GM04503 (cell line): Measurements from ENCODE around the gene TMEM45B.
A peak's percentile ranks its signal among the peaks of the same experiment; 100 is the strongest.
"Not testable (repeated sequence)": the region's sequence is repeated elsewhere in the genome, so short reads cannot be mapped to it uniquely, and the experiment has no call there.

Experiments used
- DNase-seq: peaks from one replicate; pipeline ENCODE4 v3.0.0-alpha.2; 2012; ENCODE audit warnings: low read depth

TMEM45B gene

DNA sequence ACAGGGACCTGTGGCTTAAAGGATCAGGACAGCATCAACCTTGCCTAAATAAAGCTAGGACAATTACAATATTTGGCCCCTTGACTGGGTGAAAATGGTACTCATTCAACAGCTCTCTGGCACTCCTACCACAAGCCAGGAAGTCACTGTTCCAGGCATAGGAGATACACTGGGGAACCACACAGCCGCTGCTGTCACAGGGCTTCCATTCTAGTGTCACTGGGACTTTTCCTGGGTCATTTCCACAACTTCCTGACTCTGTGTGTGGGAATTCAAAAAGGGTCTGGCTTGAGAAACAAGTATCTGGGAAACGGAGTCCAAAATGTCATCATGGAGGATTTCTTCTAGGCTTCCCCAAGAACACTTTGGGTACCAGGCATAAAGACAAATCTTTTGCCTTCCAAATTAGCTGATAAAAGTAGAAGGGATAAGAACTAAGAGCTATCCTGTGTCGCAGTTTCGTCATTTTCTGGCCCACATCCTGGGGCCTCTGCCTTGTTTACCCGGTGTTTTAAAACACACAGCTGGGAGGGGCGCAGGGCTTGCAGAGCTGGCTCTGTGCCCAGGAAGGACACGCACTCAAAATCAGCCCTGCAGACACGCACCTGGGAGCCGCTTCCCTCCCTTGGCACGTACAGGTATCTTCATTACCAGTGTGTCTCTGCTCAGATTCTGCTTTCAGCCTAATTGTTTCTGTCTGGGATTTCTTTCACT, 38.0 kb downstream of the TMEM45B start:
- no peak for DNase-seq

DNA sequence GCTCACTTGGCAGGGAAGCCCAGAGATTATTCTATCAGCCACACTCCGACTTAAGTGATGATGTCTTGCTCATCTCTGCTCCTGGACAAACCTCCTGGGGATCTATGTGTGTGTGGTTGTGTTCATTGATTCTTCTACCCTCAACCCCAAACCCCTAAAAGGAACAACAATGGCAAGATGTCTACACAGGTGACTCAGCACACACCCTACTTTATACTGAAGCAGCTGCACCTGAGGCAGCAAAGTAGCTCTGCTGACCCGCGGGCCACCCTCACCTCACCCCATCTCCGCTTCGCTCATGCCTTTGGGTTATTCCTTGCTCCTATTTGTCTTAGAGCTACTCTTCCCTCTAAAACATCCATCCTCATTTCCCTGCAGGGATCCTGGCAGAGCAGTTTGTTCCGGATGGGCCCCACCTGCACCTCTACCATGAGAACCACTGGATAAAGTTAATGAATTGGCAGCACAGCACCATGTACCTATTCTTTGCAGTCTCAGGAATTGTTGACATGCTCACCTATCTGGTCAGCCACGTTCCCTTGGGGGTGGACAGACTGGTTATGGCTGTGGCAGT, 38.7 kb downstream of the TMEM45B start:
- no peak for DNase-seq

- DNase-seq: no peak
Measured at GRCh38 chr11:129855086-129855485, 39.4 kb downstream of the TMEM45B start.

DNA sequence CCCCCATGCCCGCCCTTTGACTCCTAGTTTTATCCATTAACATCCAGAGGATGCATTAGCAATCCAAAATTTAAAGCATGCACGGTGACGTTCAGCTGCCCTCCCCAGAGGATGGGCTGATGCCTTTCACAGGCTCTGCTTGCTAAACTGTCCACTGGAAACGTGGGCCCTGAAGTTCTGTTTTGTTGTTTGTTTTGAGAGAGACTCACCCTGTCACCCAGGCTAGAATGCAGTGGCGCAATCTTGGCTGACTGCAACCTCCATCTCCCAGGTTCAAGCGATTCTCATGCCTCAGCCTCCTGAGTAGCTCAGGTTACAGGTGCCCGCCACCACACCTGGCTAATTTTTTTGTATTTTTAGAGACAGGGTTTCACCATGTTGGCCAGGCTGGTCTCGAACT, 40.4 kb downstream of the TMEM45B start:
- DNase-seq: no peak

DNA sequence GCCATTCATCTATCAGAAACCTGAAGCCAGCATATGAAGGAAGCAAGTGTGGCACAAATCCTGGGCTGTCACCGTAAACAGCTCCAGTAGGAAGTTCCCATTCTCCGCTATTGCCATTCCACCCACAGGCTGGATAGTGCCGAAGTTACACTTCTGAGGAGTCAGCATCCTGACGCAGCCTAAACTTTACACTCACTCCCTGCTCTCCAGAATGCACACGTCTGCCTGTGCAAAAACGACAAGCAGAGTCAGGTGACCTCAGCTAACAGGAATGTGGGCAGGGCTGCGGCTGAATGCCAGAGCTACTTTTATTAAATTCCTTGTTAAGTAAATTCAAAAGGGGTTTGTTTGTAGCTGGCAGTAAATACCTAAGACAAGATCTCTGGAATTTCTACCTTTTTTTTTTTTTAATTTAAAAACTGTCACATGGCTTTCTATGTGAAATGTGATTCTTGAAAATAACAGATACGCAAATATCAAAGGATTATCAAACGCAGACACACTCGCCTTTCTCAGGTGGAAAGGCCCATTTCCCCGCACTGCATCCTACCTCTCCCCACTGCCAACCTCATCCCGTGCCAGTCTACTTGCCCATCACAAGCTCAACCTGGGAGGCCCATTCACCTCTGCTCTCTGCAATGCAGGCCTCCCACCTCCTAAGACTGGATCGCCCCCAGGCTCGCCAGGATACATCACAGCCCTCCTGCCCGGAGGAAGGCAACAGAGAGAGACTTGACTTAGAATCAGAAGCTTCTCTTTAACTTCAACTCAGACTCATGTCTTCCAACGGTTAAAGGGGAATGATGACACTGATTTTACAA, 46.3 kb downstream of the TMEM45B start:
- peak; percentile 65 for DNase-seq

GRCh38 chr11:129864811-129865210, 49.2 kb downstream of the TMEM45B start:
- DNase-seq: no peak

DNA sequence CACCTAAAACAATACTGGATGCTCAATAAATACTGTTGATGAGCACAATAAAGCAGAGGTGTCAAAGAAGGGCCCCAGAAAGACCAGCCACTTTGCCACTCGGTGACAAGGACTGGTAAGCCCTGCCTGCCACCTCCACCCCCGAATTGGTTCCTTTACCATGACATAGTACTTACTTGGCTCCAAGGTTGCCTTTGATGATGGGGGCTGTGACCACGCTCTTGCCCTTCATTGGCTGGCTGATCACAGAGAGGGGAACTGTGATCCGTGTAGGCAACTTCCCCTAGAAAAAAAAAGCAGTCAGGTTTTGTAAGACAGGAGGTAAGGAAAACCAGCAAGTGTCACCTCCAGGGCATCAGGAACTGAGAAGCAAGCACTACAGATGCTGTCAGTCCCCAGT, 50.1 kb downstream of the TMEM45B start:
- DNase-seq: no peak

DNA sequence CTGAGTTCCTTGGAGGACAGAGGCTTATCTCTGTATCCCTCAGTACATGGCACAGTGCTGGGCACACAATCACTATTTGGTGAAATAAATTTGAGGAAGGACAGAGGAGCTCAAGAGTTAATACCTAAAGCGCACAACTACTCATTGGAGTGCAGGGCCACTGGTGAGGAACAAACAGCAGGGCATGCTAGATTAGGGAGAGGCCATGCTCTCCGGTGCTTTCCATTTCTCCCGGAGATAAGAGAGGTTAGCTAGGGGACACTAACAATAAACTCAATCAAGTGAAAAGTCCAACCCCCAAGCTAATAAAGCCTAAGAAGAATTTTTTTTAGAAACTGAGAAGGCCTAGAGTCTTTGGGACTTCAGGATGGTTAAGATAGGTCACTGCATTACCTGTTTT, 50.7 kb downstream of the TMEM45B start:
- DNase-seq: no peak

DNA sequence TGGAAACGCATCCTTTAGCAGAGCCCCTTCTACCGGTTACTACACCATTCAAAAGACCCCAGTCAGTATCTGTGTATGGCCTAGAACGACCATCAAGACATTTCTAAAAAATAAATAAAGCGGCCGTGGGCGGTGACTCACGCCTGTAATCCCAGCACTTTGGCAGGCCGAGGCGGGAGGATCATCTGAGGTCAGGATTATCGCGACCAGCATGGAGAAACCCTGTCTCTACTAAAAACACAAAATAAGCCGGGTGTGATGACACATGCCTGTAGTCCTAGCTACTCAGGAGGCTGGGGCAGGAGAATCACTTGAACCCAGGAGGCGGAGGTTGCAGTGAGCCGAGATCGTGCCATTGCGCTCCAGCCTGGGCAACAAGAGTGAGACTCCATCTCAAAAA, 53.0 kb downstream of the TMEM45B start:
- DNase-seq: not testable (repeated sequence)

DNA sequence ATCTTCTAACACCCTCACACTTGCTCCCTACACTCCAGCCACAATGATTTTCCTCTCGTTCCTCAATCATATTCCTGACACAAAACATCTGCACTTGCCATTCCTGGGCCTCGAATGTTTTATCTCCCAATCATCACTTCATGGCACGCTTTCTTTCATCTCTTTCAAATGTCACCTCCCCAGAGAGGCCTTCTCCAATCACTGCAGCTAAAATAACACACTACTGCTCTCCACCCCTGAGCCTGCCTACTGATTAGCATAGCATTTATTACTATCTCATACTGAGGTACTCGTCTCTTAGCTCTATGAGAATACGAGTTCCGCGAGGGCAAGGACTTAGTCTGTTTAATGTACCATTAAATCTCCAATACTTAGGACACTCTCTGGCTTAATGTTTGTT, 56.3 kb downstream of the TMEM45B start:
- no peak for DNase-seq

- no peak for DNase-seq
Measured at GRCh38 chr11:129880311-129880710, 64.7 kb downstream of the TMEM45B start.

GRCh38 chr11:129881570-129882170, 66.0 kb downstream of the TMEM45B start:
- DNase-seq: no peak

GRCh38 chr11:129884581-129884980, 68.9 kb downstream of the TMEM45B start:
- no peak for DNase-seq

DNA sequence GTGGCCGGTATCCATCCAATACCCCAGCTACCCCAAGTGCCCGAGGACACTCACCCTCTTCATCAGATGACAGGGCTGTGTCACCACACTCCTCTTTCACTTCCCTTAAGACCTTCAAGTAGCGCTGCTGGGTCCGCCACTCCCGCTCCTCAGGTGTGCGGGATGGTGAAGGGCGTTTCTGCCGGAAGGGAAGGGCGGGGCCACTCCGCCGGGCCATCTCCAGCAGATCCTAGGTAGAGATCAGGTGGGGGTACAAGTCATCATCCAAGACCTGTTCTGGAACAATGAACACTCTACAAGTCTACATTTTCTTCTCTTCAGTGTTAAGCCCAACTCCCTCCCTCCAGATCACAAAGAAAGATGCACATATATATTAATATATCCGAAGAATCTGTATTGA, 69.7 kb downstream of the TMEM45B start:
- DNase-seq: no peak

DNA sequence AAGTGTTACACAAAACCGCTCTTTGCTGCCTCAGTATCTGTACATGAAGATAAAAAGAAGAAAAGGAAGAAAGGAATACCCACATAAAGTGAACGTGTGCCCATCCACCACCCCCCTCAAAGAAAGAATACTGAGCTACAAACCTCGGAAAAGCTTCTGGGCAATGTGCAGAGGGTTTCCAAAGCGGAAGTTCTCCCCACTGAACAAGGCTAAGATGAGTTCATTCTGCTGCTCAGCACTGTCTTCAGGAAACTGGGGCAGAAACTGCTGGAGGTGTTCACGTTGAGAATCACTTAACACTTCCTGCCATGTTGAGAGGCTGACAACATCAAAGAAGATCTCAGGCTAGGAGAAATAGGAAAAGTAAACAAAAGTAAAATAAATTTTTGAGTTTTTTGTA, 72.8 kb downstream of the TMEM45B start:
- DNase-seq: no peak

GRCh38 chr11:129894278-129895125, 78.9 kb downstream of the TMEM45B start:
- no peak for DNase-seq

DNA sequence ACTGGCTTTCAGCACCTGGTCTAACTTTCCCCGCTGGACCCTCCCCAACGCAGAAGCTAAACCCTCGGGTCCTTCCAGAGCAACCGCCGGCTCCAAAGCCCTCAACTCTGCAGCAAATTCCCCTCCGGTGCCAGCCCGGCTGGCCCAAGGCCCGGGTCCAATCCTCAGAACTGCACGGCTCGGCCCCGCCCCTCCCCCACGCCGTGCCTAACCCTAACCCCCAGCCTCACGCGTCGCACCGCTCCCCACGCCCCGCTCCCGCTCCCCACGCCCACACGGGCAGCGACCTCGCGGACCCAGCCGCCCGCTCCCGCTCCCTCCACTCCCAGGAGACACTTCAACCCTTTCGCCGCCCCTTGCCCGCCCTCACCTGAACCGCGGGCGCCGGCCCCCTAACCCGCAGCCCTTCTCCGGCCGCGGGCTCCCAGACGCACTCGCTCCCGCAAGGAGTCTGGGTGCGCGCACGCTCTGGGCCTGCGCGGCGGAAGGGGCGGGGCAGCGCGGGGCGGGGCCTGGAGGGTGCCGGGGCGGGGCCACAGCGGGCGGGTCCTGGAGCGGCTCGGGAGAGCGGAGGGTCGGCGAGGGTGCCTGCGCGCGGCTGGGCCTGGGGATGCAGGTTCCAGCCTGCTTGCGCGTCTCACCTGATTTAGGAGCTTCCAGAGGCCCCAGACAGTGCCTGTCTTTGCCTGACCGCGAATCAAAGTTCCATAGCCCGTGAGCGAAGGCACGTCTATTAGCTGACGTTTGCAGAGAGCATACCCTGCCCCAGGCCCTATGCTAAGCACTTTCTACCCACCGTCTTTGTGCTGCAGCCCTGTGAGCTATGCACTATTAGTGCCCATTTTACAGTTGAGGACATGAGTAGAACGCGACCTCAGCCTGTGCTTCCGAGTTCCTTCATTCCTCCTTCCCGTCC, 79.7 kb downstream of the TMEM45B start, which contains the start of gene NFRKB:
NFRKB (minus strand) TSS at position 453 of the 916 bp plus-strand sequence. CDS start 2,729 bp downstream, outside the sequence.
- no peak for DNase-seq

GRCh38 chr11:129896062-129896461, 80.4 kb downstream of the TMEM45B start:
- no peak for DNase-seq

DNA sequence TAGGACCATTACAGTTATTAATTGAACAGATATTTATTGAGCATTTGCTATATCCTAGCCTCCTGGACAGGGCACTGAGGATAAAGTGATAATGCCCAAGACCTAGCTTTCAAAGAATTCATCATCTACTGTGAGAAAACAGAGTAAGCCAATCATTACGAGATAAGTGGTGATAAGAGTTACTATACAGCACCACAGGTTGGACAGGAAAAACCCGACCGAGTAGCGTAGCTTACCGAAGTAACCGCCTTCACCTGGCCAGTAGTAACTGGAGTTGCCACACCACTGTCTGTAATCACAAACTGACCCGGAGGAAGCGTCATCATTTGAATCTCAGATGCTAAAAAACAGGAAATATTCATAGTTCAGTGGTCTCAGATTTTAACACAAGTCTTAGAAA, 89.8 kb downstream of the TMEM45B start:
- DNase-seq: no peak
